Neural cell (in vitro differentiated cells): ENCODE data around the gene SLC37A3.

Experiments used
- CTCF ChIP-seq: fragments of 450-650 bp; IDR thresholded peaks from 2 replicates; pipeline ENCODE4 v1.5.1; 2014; ENCODE audit warnings: antibody characterized with exemption, mild to moderate bottlenecking, moderate library complexity; ENCODE audit not compliant: poor library complexity, severe bottlenecking
- EP300 ChIP-seq: fragments of 450-650 bp; conservative IDR thresholded peaks from 2 replicates; pipeline ENCODE4 v1.6.1; 2014; ENCODE audit warnings: antibody characterized with exemption, mild to moderate bottlenecking, moderate library complexity; ENCODE audit not compliant: poor library complexity, severe bottlenecking
- EZH2 ChIP-seq: fragments of 200-600, 300-800 bp; shearing (Covaris generic), sonication (generic); IDR thresholded peaks from 2 replicates; pipeline ENCODE4 v1.6.1; 2014; ENCODE audit warnings: antibody characterized with exemption, low read length, borderline replicate concordance, mild to moderate bottlenecking; ENCODE audit not compliant: insufficient read depth, poor library complexity, severe bottlenecking
- REST ChIP-seq: IDR thresholded peaks from 2 replicates; pipeline ENCODE4 v1.6.1; 2012; ENCODE audit warnings: borderline replicate concordance

GRCh38 chr7:140330595-140330994, 67.7 kb downstream of the SLC37A3 start:
- TF ChIP-seq EP300 (no peak), EZH2 (no peak), CTCF (no peak), REST (no peak)
